Cardiac fibroblast (primary cell): ENCODE data around the gene IQCK.
A peak's percentile ranks its signal among the peaks of the same experiment; 100 is the strongest.

ENCODE experiments used
- DNase-seq, 2 donors: peaks; one replicate each; pipeline versions ENCODE4 v3.0.0 to v3.0.0-alpha.2; 2010; ENCODE audit warnings: low read depth in 2 of 2
- H3K4me3 ChIP-seq, 2 donors: replicated peaks in 1 of 2; 1 replicate in 1 of 2; 2 replicates in 1 of 2; pipeline ENCODE4 v1.5.1; 2011; ENCODE audit warnings: low read depth in 2 of 2, low read length in 2 of 2, mild to moderate bottlenecking in 2 of 2, moderate library complexity in 1 of 2
- CTCF ChIP-seq: IDR thresholded peaks from one replicate; pipeline ENCODE4 v1.5.1; 2011; ENCODE audit warnings: low read depth, mild to moderate bottlenecking, low read length, inconsistent platforms

Gene IQCK

GRCh38 chr16:19699472-19699871 is 18.6 kb upstream of the IQCK start:
- no peak overlapping the region for H3K4me3 ChIP-seq
- TF ChIP-seq CTCF: no peak
- no peak for DNase-seq

- H3K4me3 ChIP-seq: no peak overlapping the region
- peak; percentile 54 to 69 for DNase-seq
- no peak for TF ChIP-seq CTCF
These were observed 17.7 kb upstream of the IQCK start for GRCh38 chr16:19700319-19700781.

GRCh38 chr16:19701091-19701490 is 17.0 kb upstream of the IQCK start:
- no peak overlapping the region for H3K4me3 ChIP-seq
- TF ChIP-seq CTCF: no peak
- DNase-seq: peak in 1 of 2 donors; percentile 16

- DNase-seq: no peak
- TF ChIP-seq CTCF: no peak
- H3K4me3 ChIP-seq: no peak overlapping the region
These were observed 14.7 kb upstream of the IQCK start for GRCh38 chr16:19703172-19703889.

- peak; percentile 63 to 84 for DNase-seq
- TF ChIP-seq CTCF: no peak
- H3K4me3 ChIP-seq: no peak overlapping the region
These were observed 13.5 kb upstream of the IQCK start for GRCh38 chr16:19704321-19705145.

- DNase-seq: no peak
- TF ChIP-seq CTCF: no peak
- H3K4me3 ChIP-seq: no peak overlapping the region
These were observed 12.9 kb upstream of the IQCK start for GRCh38 chr16:19705146-19705501.
